Tibial nerve (tissue), 4 donors: ENCODE measurements around the gene EPAS1. TPM values are rescaled to one million over a fixed set of nuclear protein-coding genes. Genes with fewer than 3 reads are reported as not detected.

Experiments
- DNase-seq, 2 donors: peaks; one replicate each; pipeline ENCODE4 v3.0.0-alpha.2; 2019; ENCODE audit warnings: low spot score in 2 of 2
- H3K27ac ChIP-seq, 4 donors: fragments of 200-600 bp; sonication (generic) in 3 of 4; one replicate each; pipeline ENCODE4 v1.5.1; 2017 to 2019; ENCODE audit warnings: mild to moderate bottlenecking in 1 of 4
- H3K27me3 ChIP-seq, 2 donors: fragments of 200-600 bp; sonication (generic) in 1 of 2; one replicate each; pipeline versions ENCODE4 v1.5.1 to v1.6.0; 2017 to 2019
- H3K36me3 ChIP-seq, 3 donors: fragments of 200-600 bp; sonication (generic); one replicate each; pipeline ENCODE4 v1.5.1; 2018 to 2019
- H3K4me1 ChIP-seq, 4 donors: fragments of 200-600 bp; sonication (generic) in 3 of 4; one replicate each; pipeline ENCODE4 v1.5.1; 2017 to 2019
- H3K4me3 ChIP-seq, 4 donors: fragments of 200-600 bp; sonication (generic) in 3 of 4; one replicate each; pipeline ENCODE4 v1.5.1; 2017 to 2019; ENCODE audit warnings: mild to moderate bottlenecking in 1 of 4, moderate library complexity in 1 of 4
- H3K9me3 ChIP-seq, 4 donors: fragments of 200-600 bp; sonication (generic) in 3 of 4; one replicate each; pipeline ENCODE4 v1.5.1; 2017 to 2019
- CTCF ChIP-seq, 5 experiments: fragments of 200-600 bp in 3 of 5; fragments of 450-650 bp in 2 of 5; sonication (generic) in 3 of 5; IDR thresholded peaks; one replicate each; pipeline ENCODE4 v1.5.1; 2016 to 2019; ENCODE audit warnings: antibody characterized with exemption in 5 of 5, mild to moderate bottlenecking in 3 of 5, moderate library complexity in 2 of 5
- EP300 ChIP-seq, 2 donors: sonication (generic); formaldehyde crosslinking; IDR thresholded peaks; one replicate each; pipeline ENCODE4 v1.6.1; 2017; ENCODE audit warnings: antibody characterized with exemption in 2 of 2, mild to moderate bottlenecking in 1 of 2
- POLR2A ChIP-seq, 2 donors: fragments of 450-650 bp; IDR thresholded peaks; one replicate each; pipeline ENCODE4 v1.6.1; 2017; ENCODE audit warnings: antibody characterized with exemption in 2 of 2, mild to moderate bottlenecking in 2 of 2, moderate library complexity in 2 of 2
- WGBS, 2 donors: methylation state at CpG; one replicate each; pipeline ENCODE4 v1.1.5; 2018; 5-methylcytosine and 5-hydroxymethylcytosine counted together
- total RNA-seq, 4 donors: library from RNA; depleted of rRNA; stranded (reverse); fragments of >200 nt; gene quantifications; one replicate each; pipeline ENCODE4 v1.1.0, GENCODE V29; 2016

EPAS1 gene
- total RNA-seq, 4 donors from 2014 or later = 110 to 451 (median 231) TPM

- Histone ChIP-seq H3K36me3 (no peaks in the 10 kb centered on the region), H3K27ac (peak overlapping the region in 3 of 4 donors; percentile 44 to 57 (median 49)), H3K4me3 (no peak overlapping the region), H3K4me1 (peaks cover 0 to 41% (median 25%) of the 10 kb centered on the region in 4 donors), H3K27me3 (no peaks in the 10 kb centered on the region), H3K9me3 (no peaks in the 10 kb centered on the region)
- no peak for DNase-seq
- TF ChIP-seq POLR2A (IDR thresholded peaks at IDR 0.05) (no peak), EP300 (IDR thresholded peaks at IDR 0.05) (no peak), CTCF (IDR thresholded peaks at IDR 0.05) (no peak)
- WGBS, 2 donors = 14 to 31% methylated on average over 2 of the region's 2 CpGs
Observed at GRCh38 chr2:46308081-46308480, 10.9 kb downstream of the EPAS1 start.

GRCh38 chr2:46308629-46309028, 11.4 kb downstream of the EPAS1 start:
- Histone ChIP-seq H3K27ac (peak overlapping the region in 2 of 4 donors; percentile 44 to 49), H3K9me3 (no peaks in the 10 kb centered on the region), H3K36me3 (no peaks in the 10 kb centered on the region), H3K4me1 (peaks cover 0 to 43% (median 25%) of the 10 kb centered on the region in 4 donors), H3K27me3 (no peaks in the 10 kb centered on the region), H3K4me3 (no peak overlapping the region)
- no peak for DNase-seq
- TF ChIP-seq CTCF (IDR thresholded peaks at IDR 0.05) = no peak
- 41 to 43% methylated on average over 3 of the region's 3 CpGs for WGBS, 2 donors

GRCh38 chr2:46309052-46309953, 12.1 kb downstream of the EPAS1 start:
- no peaks in the 10 kb centered on the region for H3K27me3 ChIP-seq
- 92 to 93% methylated on average over 3 of the region's 3 CpGs for WGBS, 2 donors
- H3K9me3 ChIP-seq = no peaks in the 10 kb centered on the region
- H3K36me3 ChIP-seq = no peaks in the 10 kb centered on the region
- H3K27ac ChIP-seq = peak overlapping the region in 1 of 4 donors; percentile 82
- DNase-seq = no peak
- H3K4me1 ChIP-seq = peaks cover 0 to 46% (median 26%) of the 10 kb centered on the region in 4 donors
- TF ChIP-seq CTCF (IDR thresholded peaks at IDR 0.05) (no peak), EP300 (IDR thresholded peaks at IDR 0.05) (no peak), POLR2A (IDR thresholded peaks at IDR 0.05) (no peak)
- no peak overlapping the region for H3K4me3 ChIP-seq

- no peaks in the 10 kb centered on the region for H3K36me3 ChIP-seq
- H3K9me3 ChIP-seq = no peaks in the 10 kb centered on the region
- no peak for TF ChIP-seq CTCF (IDR thresholded peaks at IDR 0.05)
- TF ChIP-seq POLR2A (IDR thresholded peaks at IDR 0.05) = no peak
- no peak for TF ChIP-seq EP300 (IDR thresholded peaks at IDR 0.05)
- H3K4me3 ChIP-seq = no peak overlapping the region
- peak overlapping the region in 2 of 4 donors; percentile 69 to 82 for H3K27ac ChIP-seq
- no peaks in the 10 kb centered on the region for H3K27me3 ChIP-seq
- H3K4me1 ChIP-seq = peaks cover 0 to 56% (median 35%) of the 10 kb centered on the region in 4 donors
- 93 to 97% methylated on average over 5 of the region's 5 CpGs for WGBS, 2 donors
- DNase-seq = no peak
Observed at GRCh38 chr2:46310446-46310845, 13.2 kb downstream of the EPAS1 start.

- no peaks in the 10 kb centered on the region for H3K36me3 ChIP-seq
- H3K4me3 ChIP-seq = no peak overlapping the region
- no peaks in the 10 kb centered on the region for H3K27me3 ChIP-seq
- DNase-seq = no peak
- TF ChIP-seq EP300 (IDR thresholded peaks at IDR 0.05) = peak in 1 of 2 donors; percentile 41
- TF ChIP-seq CTCF (IDR thresholded peaks at IDR 0.05) = no peak
- H3K9me3 ChIP-seq = no peaks in the 10 kb centered on the region
- peak overlapping the region in 3 of 4 donors; percentile 42 to 83 (median 82) for H3K27ac ChIP-seq
- peaks cover 0 to 65% (median 37%) of the 10 kb centered on the region in 4 donors for H3K4me1 ChIP-seq
- WGBS, 2 donors = 63 to 65% methylated on average over 6 of the region's 6 CpGs
Observed at GRCh38 chr2:46311651-46312223, 14.5 kb downstream of the EPAS1 start.
